Activated T-helper 17 cell treated with anti-CD3 and anti-CD28 coated beads, Interleukin-2, amount 50 U/mL, for 72 hours (primary cell): ENCODE measurements around the gene SERPINA5. TPM values are rescaled to one million over a fixed set of nuclear protein-coding genes. Genes with fewer than 3 reads are reported as not detected.
"Not testable (repeated sequence)": the region's sequence is repeated elsewhere in the genome, so short reads cannot be mapped to it uniquely, and the experiment has no call there.

ENCODE experiments used
- ATAC-seq: fragments of 150-1000 bp; cut with Tn5 transposase; replicated peaks from 2 replicates; pipeline ENCODE4 v1.10.0; 2021; ENCODE audit warnings: mild to moderate bottlenecking, moderate library complexity
- H3K27ac Mint-ChIP-seq: one replicate; pipeline ENCODE4 v1.8.0; 2022; ENCODE audit warnings: mixed read lengths
- H3K27me3 Mint-ChIP-seq: one replicate; pipeline ENCODE4 v1.8.0; 2022; ENCODE audit warnings: mixed read lengths
- H3K36me3 Mint-ChIP-seq: one replicate; pipeline ENCODE4 v1.8.0; 2022; ENCODE audit warnings: low read depth, mild to moderate bottlenecking, mixed read lengths
- H3K4me1 Mint-ChIP-seq: one replicate; pipeline ENCODE4 v1.8.0; 2022; ENCODE audit warnings: mixed read lengths
- H3K4me3 Mint-ChIP-seq: one replicate; pipeline ENCODE4 v1.8.0; 2022; ENCODE audit warnings: mild to moderate bottlenecking, mixed read lengths
- H3K9me3 Mint-ChIP-seq: one replicate; pipeline ENCODE4 v1.8.0; 2022; ENCODE audit warnings: mixed read lengths
- total RNA-seq, 2 donors: library from RNA; stranded (reverse); gene quantifications; one replicate each; pipeline ENCODE4 v1.2.3, GENCODE V29; 2022

Gene SERPINA5
- total RNA-seq, 2 donors from 2014 or later: not detected

DNA sequence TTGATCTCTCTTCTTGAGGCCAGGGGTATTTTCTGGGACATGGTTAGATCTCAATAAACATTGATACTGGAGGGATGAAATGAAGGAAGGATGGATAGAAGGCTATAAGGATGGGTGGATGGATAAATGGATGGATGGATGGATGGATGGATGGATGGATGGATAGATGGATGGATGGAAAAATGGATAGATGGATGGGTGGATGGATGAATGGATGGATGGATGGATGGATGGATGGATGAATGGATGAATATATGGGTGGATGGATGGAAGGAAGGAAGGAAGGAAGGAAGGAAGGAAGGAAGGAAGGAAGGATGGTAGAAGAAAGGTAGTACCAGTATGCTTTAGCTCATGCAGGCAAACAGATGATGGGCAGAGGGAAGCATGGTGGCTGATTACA, 3.8 kb upstream of the SERPINA5 start:
- not testable (repeated sequence) for H3K36me3 Mint-ChIP-seq, H3K27ac Mint-ChIP-seq, ATAC-seq, H3K9me3 Mint-ChIP-seq, H3K4me1 Mint-ChIP-seq, H3K4me3 Mint-ChIP-seq
- peaks cover 12% of the 10 kb centered on the region for H3K27me3 Mint-ChIP-seq

DNA sequence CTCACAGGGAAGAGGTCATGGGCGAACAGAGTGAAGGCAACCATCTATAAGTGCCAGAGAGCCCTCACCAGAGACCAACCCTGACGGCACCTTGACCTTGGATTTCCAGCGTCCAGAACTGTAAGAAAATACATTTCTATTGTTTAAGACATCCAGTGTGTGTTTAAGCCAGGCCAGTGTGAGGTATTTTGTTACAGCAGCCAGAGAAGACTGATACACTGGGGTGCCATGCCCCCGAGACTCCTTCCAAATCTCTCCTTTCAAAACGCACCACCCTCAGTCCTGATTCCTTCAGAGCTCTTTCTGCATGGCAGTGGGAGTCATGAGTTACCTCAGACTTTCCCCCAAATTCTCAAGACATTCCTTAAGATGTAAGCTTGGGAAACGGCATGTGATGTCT, 2.5 kb upstream of the SERPINA5 start:
- Mint-ChIP-seq H3K9me3 (no peaks in the 10 kb centered on the region), H3K36me3 (no peaks in the 10 kb centered on the region), H3K4me3 (no peak overlapping the region), H3K4me1 (no peaks in the 10 kb centered on the region), H3K27me3 (peaks cover 17% of the 10 kb centered on the region), H3K27ac (no peak overlapping the region)
- no peak for ATAC-seq

DNA sequence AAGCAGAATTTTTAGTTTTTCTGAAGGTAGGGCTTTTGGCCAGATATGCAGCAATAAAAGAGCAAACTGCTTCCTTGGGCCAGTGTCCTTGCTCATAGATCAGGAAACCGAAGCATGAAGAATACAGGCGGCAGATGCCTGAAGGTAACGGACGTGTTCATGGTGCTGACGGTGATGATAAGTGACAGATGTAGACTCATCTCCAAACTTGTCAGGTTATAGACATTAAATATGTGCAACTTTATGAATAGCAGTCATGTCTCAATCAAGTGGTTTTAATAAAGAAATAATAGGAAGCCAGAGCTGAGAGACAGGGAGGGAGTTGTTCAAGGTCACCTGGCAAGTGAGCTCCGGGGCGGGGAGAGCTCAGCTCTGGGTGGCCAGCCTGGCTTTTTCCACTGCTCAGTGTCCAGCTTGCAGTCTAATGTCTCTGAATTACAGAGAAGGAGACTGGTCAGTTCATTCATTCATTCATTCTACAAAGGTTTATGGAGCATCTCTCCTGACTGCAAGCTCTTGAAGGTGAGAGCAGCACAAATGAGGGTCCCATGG, 1.0 kb downstream of the SERPINA5 start:
- ATAC-seq: no peak
- Mint-ChIP-seq H3K4me1 (no peaks in the 10 kb centered on the region), H3K27ac (no peak overlapping the region), H3K9me3 (no peaks in the 10 kb centered on the region), H3K4me3 (no peak overlapping the region), H3K36me3 (no peaks in the 10 kb centered on the region), H3K27me3 (peaks cover 23% of the 10 kb centered on the region)

DNA sequence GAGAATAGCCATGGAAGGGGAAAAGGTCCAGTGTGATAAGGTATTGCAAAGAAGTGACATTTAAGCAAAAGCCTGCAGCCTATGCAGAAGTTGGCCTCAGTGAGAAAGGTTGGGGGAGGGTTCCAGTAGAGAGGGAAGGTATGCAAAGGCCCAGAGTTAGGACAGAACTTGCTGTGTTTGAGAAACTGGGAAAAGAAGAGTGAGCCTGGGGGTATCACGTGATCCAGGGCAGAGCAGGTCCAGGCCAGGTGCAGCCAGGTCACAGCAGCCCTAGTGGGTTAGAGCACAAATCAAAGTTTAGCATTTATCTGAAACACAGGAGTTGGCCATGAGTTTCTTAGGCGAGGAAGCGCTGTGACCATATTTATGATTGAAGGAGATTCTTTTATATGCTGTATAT, 1.6 kb downstream of the SERPINA5 start:
- Mint-ChIP-seq H3K27ac (no peak overlapping the region), H3K9me3 (no peaks in the 10 kb centered on the region), H3K4me3 (no peak overlapping the region), H3K4me1 (no peaks in the 10 kb centered on the region), H3K36me3 (no peaks in the 10 kb centered on the region), H3K27me3 (peaks cover 23% of the 10 kb centered on the region)
- no peak for ATAC-seq

DNA sequence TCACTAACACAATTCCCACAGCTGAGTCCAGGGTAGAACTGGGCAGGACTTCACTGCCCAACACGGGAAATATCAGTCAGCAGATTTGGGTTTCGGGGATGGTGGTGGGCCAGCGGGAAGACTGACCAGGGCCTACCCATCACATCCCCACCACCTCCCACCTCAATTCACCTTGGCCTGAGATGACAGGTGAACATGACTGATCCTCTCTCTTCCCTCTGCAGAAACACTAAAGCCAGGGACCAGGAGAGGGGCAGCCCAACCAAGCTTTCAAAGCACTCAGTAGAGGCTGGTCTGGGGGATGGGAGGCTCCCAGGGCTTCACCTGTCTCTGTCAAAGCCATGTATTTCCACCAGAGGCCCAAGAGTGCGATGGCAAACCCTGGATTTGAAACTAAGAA, 2.3 kb downstream of the SERPINA5 start:
- Mint-ChIP-seq H3K36me3 (no peaks in the 10 kb centered on the region), H3K4me1 (no peaks in the 10 kb centered on the region), H3K9me3 (no peaks in the 10 kb centered on the region), H3K27ac (no peak overlapping the region), H3K27me3 (peaks cover 23% of the 10 kb centered on the region), H3K4me3 (no peak overlapping the region)
- no peak for ATAC-seq

DNA sequence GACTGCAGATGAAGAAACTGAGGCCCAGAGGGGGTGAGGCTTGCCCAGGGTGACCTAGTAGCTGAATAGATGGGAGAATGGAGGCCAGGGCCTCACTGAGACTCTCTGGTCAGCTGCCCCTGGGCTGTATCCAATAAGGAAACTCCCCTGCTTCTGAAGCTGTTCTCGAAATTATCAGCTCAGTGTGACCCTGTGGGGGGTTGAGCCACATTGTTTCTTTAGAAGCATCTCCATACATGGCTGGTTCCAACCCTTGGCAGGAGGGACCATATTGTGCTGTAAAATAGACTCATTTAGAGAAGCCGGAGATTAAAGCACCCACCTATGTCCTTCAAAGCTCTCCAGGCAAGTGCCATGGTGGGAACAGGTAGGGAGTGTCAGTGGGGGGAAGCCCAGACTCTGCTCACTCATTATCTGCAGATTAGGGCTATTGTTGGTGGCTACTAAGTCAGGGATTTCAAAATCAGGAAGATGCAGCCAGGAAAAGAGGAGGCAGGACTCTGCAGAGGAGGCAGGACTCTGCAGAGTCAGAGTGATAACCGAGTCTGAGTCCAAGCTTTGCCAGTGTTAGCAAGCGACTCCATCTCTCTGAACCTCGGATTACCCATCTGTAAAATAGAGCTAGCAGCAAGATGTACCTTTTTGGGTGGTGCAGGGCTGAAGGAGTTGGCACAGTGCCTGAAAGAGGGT, 3.5 kb downstream of the SERPINA5 start:
- H3K36me3 Mint-ChIP-seq: no peaks in the 10 kb centered on the region
- no peaks in the 10 kb centered on the region for H3K9me3 Mint-ChIP-seq
- H3K27me3 Mint-ChIP-seq: peaks cover 20% of the 10 kb centered on the region
- no peak overlapping the region for H3K4me3 Mint-ChIP-seq
- no peak overlapping the region for H3K27ac Mint-ChIP-seq
- ATAC-seq: no peak
- H3K4me1 Mint-ChIP-seq: no peaks in the 10 kb centered on the region

DNA sequence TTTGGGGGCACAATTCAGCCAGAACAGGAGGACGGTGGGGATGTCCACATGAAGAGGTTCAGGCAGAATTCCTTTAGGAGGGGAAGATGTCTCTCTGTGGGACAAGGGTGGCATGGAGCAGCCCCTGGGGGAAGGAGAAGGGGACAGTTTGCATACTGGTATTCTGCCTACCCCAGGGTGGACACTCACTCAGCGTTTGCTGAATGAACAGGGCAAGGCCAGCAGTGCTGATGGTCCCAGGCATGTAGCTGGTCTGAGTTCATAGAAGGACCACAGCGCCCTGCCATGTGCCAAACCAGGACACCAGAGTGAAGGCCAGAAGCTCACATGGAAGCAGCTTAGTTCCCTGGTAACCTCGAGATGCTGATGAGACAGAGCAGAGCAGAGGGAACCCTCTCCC, 5.4 kb downstream of the SERPINA5 start:
- H3K27me3 Mint-ChIP-seq: peaks cover 20% of the 10 kb centered on the region
- no peaks in the 10 kb centered on the region for H3K9me3 Mint-ChIP-seq
- no peak overlapping the region for H3K4me3 Mint-ChIP-seq
- no peaks in the 10 kb centered on the region for H3K4me1 Mint-ChIP-seq
- H3K27ac Mint-ChIP-seq: no peak overlapping the region
- ATAC-seq: no peak
- H3K36me3 Mint-ChIP-seq: no peaks in the 10 kb centered on the region

DNA sequence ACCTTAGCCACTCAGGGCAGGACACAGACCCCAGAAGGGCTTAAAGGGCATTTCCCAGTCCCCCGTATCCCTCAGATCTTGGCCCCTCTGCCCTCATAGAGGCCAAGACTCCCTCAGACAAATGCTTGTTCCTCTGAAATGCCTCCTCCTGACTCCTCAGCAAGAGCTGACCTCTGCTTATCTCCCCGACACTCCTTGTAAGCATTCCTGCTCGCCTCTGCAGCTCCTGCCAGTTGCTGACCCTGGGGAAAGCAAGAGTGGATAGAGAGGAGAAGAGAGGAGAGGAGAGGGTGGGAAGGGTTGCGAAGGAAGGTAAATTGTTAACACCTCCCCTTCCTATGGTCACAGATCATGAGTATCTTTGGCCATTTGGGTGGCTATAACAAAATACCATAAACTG, 7.1 kb downstream of the SERPINA5 start:
- Mint-ChIP-seq H3K36me3 (no peaks in the 10 kb centered on the region), H3K4me3 (no peak overlapping the region), H3K27ac (no peak overlapping the region), H3K4me1 (no peaks in the 10 kb centered on the region), H3K9me3 (no peaks in the 10 kb centered on the region), H3K27me3 (peaks cover 15% of the 10 kb centered on the region)
- ATAC-seq: no peak

DNA sequence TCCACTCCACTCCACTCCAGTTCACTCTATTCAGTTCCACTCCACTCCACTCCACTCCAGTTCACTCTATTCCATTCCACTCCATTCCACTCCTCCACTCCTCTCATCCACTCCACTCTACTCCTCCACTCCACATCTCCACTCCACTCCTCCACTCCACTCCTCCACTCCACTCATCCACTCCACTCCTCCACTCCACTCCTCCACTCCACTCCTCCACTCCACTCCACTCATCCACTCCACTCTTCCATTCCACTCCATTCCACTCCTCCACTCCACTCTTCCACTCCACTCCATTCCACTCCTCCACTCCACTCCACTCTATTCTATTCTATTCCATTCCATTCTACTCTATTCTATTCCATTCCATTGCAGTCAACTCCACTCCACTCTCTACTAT, 9.8 kb downstream of the SERPINA5 start:
- Mint-ChIP-seq H3K4me3 (no peak overlapping the region), H3K27me3 (peaks cover 24% of the 10 kb centered on the region), H3K36me3 (no peaks in the 10 kb centered on the region), H3K27ac (no peak overlapping the region), H3K9me3 (no peaks in the 10 kb centered on the region), H3K4me1 (peaks cover 4% of the 10 kb centered on the region)
- no peak for ATAC-seq

DNA sequence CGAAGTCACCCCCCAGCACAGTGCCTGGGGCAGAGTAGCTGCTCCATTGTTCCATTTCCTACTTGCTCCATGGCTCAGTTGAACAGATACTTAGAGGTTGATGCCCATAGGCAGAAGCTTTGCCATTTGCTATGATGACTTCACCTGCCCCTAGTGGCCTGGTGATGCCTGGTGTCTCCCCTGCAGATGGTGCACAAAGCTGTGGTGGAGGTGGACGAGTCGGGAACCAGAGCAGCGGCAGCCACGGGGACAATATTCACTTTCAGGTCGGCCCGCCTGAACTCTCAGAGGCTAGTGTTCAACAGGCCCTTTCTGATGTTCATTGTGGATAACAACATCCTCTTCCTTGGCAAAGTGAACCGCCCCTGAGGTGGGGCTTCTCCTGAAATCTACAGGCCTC, 10.6 kb downstream of the SERPINA5 start:
- peaks cover 25% of the 10 kb centered on the region for H3K27me3 Mint-ChIP-seq
- no peak for ATAC-seq
- H3K4me3 Mint-ChIP-seq: no peak overlapping the region
- H3K36me3 Mint-ChIP-seq: no peaks in the 10 kb centered on the region
- no peaks in the 10 kb centered on the region for H3K9me3 Mint-ChIP-seq
- no peak overlapping the region for H3K27ac Mint-ChIP-seq
- peaks cover 4% of the 10 kb centered on the region for H3K4me1 Mint-ChIP-seq

DNA sequence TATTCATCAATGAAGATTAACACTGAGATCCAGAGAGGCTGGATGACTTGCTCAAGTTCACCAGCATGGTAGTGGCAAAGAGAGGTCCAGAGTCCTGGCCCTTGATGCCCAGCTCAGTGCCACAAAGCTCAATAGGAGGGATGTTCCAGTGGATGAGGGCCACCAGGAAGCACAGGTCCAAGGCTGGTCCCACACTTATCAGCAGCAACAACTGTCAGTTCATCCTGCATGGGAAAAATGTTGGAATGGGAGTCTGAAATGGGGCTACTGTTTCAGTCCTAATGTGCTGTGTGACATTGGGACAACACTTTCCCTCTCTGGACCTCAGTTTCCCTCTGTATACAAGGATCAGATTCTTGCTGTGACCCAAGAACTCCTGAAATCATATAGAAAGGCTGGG, 11.2 kb downstream of the SERPINA5 start:
- no peaks in the 10 kb centered on the region for H3K9me3 Mint-ChIP-seq
- H3K4me1 Mint-ChIP-seq: peaks cover 4% of the 10 kb centered on the region
- peaks cover 21% of the 10 kb centered on the region for H3K27me3 Mint-ChIP-seq
- no peak for ATAC-seq
- no peak overlapping the region for H3K27ac Mint-ChIP-seq
- H3K4me3 Mint-ChIP-seq: no peak overlapping the region
- H3K36me3 Mint-ChIP-seq: no peaks in the 10 kb centered on the region

DNA sequence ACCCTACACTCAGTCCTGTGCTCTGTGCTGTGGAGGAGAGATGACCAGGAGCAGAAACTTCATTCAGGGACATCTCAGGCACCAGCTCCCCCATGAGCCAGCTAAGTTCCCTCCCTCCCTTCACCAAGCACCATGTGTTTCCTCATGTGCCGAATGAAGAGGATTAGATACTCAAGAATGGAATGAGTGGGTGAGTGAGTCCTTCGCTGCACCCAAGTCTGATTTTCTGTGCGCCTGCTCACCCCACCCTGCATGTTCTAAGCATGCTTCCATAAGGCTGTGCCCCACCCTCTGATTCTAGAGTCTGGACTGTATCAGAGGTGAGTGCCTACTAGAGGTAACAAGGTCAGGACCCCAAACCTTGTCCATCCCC, 12.1 kb downstream of the SERPINA5 start:
- Mint-ChIP-seq H3K27me3 (peaks cover 21% of the 10 kb centered on the region), H3K4me1 (peaks cover 4% of the 10 kb centered on the region), H3K9me3 (no peaks in the 10 kb centered on the region), H3K36me3 (no peaks in the 10 kb centered on the region), H3K4me3 (no peak overlapping the region), H3K27ac (no peak overlapping the region)
- no peak for ATAC-seq

DNA sequence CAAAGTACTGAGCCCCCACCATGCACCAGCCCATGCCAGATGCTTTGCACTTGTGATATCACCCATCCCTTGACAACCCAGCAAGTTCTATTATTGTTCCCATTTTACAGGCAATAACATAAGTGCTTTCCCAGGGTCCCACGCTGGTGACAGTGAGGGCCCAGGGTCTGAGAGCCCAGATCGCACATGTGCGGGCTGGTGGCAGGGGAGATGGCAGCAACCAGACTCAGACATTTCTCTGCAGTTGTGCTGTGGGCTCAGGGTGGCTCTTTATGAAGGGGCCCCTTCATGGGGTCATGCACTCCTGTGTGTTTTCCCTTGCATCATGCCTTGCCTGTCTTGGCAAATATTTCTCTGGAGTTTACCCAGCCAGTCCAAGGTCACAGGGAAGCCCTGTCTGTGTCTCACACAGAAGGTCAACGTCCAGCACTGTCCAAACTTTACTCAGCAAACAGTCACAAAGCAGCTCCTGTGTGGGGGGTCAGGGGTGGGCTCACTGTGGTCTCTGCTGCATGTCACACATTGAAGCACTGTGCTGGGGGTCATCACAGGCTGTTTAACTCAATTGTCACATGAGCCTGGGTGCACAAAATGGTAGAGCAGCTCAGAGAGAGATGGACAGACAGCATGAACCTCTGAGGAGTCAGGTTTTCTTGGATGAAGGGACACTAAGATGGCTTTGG, 12.7 kb downstream of the SERPINA5 start:
- Mint-ChIP-seq H3K27ac (no peak overlapping the region), H3K4me1 (peaks cover 4% of the 10 kb centered on the region), H3K9me3 (no peaks in the 10 kb centered on the region), H3K4me3 (no peak overlapping the region), H3K36me3 (no peaks in the 10 kb centered on the region), H3K27me3 (peaks cover 21% of the 10 kb centered on the region)
- ATAC-seq: no peak

DNA sequence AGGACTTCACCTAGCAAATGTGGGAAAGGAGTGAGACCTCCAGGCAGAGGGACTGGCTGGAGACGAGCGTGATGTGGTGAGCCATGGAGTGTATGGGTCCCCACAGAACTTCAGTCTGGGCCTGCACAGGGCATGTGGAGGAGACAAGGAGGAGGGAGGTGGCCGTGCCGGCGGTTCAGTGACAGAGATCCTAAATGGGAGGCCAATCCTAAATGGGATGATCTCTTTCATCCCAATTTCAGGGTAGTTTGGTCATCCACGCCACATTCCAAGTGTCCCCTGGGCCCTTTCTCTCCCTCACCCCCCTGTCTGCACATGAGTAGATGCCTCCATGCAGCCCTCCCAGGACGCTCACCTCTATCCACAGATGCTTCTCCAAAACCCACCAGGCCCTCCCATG, 13.2 kb downstream of the SERPINA5 start:
- Mint-ChIP-seq H3K36me3 (no peaks in the 10 kb centered on the region), H3K27ac (no peak overlapping the region), H3K4me1 (peaks cover 4% of the 10 kb centered on the region), H3K27me3 (peaks cover 21% of the 10 kb centered on the region), H3K9me3 (no peaks in the 10 kb centered on the region), H3K4me3 (no peak overlapping the region)
- ATAC-seq: no peak

DNA sequence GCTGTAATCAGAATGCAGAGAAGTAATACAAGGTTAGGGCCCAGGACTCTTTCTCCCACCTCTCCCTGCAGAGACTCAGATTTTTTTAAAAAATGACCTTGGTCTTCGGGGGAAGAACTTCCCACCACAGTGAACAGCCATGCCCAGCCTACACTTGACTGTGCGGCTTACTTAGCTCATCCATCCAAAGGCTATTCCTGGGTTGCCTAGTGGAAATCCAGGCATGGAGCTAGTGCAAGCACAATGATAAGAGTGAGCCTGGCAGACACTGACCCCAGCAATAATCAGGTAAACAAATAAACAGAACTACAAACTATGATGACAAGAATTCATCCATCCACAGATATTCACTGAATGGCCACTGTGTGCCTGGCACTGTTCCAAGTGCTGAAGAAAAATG, 14.7 kb downstream of the SERPINA5 start:
- no peak overlapping the region for H3K4me3 Mint-ChIP-seq
- H3K4me1 Mint-ChIP-seq: peaks cover 4% of the 10 kb centered on the region
- no peak for ATAC-seq
- H3K9me3 Mint-ChIP-seq: no peaks in the 10 kb centered on the region
- peaks cover 26% of the 10 kb centered on the region for H3K27me3 Mint-ChIP-seq
- H3K36me3 Mint-ChIP-seq: no peaks in the 10 kb centered on the region
- H3K27ac Mint-ChIP-seq: no peak overlapping the region
